HuH-7.5 (cell line): ENCODE results near the gene FGF22.
"Not testable (repeated sequence)": the region's sequence is repeated elsewhere in the genome, so short reads cannot be mapped to it uniquely, and the experiment has no call there.

Experiments
- DNase-seq: peaks from one replicate; pipeline ENCODE4 v3.0.0; 2011; ENCODE audit warnings: low spot score

Gene FGF22

DNA sequence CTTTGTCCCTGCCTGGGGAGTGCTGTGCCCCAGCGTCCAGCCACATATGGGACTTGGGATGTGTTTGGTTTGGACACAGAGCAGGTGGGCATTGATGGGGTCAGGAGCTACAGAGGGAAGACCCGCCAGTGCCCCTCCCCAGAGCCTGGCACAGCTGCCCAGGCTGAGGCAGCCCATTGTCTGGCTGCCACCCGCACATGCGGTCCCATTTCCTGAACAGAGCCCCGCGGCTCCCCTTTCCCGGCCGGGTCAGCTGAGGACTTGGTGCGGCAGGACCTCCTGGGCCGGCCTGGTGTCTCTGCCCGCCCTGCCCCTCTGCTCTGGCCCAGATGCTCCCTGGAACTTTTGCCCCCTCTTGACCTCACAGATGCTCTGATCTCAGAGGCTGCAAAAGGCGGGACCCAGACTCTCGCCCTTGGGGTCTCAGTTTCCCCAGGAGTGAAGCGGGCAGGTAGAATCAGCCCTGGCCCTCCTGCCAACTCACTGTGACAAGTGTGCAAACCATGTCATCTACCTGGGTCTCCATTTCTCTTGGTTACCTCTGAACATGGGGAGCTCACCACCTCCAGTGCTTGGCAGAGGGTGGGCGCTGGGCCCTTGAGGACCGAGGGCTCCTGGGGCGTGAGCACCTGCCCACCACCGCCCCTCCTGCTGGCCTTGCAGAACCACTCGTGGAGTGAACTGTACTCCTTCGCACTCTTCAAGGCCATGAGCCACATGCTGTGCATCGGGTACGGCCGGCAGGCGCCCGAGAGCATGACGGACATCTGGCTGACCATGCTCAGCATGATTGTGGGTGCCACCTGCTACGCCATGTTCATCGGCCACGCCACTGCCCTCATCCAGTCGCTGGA lies 32.2 kb upstream of the FGF22 start:
- no peak for DNase-seq

DNA sequence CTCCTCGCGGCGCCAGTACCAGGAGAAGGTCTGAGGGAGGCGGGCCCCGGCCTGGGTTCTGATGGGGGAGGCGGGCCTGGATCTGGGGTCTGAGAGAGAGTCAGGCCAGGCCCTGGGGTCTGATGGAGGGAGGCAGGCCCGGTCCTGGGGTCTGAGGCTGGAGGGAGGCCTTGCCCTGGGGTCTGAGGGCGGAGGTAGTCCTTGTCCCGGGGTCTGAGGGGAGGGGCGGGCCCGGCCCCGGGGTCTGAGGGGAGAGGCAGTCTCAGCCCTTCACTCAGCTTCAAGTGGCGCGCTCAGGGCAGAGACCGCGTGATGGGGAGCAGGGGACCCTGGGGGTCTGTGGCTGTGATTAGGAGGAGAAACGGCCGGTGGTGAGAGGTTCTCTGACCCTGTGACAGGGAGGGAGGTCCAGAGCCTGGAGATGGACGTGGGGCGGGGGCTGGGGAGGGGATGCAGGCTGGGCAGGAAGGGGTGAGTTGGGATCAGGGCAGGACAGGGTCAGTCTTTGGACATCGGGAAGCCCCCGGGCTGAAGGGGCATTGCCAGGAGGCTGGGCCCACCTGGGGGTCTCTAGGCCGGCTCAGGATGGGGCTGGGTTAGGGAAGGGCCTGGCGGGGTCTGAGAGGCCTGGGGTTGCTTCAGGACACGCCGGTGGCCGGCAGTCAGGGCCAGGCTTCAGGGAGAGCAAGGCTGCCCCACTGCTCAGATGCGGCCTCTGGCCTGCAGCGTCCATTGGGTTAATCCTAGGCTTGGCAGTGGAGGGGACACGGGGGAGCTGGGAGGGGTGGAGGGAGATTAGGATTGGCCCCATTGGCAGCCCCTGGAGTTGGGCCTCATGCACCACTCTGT lies 31.3 kb upstream of the FGF22 start:
- DNase-seq = no peak

GRCh38 chr19:609004-609346 lies 30.7 kb upstream of the FGF22 start:
- no peak for DNase-seq

- DNase-seq = no peak
These were observed 29.4 kb upstream of the FGF22 start for GRCh38 chr19:610071-610800.

- DNase-seq = no peak
These were observed 28.7 kb upstream of the FGF22 start for GRCh38 chr19:610801-611480.

DNA sequence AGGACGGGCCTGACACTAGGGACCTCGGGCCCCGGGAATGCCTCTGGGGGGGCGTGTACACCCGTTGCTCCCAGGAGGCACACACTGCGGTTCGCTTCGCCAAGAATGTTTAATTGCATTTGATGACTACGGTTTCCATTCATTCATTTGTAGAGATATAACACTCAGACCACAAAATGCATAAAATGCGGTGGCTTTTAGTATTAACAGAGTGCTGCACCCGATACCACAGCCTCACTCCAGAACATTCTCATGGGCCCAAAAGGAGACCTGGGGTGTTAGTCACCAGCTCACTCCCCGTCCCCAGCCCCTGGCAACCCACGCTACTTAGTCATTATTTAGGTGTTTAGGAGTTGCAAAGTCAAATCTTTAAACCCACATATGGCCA lies 28.2 kb upstream of the FGF22 start:
- no peak for DNase-seq

DNA sequence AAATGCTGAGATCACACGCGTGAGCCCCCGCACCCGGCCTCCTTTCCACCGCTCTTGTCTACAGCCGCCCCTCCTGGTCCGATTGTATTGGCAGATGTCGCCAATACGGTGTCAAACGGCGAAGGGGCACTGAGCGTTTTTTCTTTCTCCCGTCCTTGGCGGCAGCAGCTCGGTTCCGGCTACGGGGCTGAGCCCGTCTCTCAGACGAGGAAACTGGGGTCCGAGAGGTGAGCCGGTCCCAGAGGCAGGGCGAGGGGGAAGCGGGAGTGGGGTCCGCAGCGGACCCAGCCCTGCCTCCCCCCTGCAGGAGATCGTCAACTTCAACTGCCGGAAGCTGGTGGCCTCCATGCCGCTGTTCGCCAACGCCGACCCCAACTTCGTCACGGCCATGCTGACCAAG lies 26.7 kb upstream of the FGF22 start:
- DNase-seq = no peak

DNA sequence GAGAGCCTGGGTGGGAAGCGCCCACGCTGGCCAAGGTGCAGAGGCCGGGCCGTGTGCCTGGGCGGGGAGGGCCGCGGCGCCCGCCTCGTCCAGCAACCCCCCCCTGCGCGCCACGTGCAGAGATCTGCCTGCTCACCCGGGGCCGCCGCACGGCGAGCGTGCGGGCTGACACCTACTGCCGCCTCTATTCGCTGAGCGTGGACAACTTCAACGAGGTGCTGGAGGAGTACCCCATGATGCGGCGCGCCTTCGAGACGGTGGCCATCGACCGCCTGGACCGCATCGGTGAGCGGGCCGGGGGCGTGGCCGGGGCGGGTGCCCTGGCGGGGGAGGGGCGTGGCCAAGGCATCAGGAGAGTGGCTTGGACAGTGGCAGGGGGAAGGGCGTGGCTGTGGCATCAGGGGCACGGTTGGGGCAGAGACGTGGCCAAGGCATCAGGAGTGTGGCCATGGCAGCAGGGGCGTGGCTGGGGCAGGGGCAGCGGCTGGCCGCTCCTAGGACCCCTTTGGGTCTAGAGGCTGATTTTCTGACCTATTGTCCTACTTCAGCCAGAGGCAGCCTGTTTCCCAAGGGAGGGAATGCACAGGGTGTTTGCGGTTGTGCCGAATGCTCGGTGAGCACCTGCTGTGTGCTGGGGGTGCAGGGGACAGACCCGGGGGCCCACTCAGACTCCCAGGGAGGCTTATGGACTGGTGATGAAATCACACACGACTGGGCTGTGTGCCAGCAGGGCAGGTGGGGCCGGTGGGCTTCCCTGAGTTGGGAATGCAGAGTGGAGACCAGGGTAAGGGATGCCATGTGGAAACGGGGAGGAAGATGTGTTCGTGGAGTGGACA lies 25.7 kb upstream of the FGF22 start:
- DNase-seq = no peak

- no peak for DNase-seq
These were observed 24.1 kb upstream of the FGF22 start for GRCh38 chr19:615619-616018.

- no peak for DNase-seq
These were observed 23.5 kb upstream of the FGF22 start for GRCh38 chr19:616062-616700.

- DNase-seq = no peak
These were observed 22.7 kb upstream of the FGF22 start for GRCh38 chr19:616747-617526.

GRCh38 chr19:617551-618246 lies 22.0 kb upstream of the FGF22 start:
- no peak for DNase-seq

- DNase-seq = no peak
These were observed 21.4 kb upstream of the FGF22 start for GRCh38 chr19:618247-618619.

- no peak for DNase-seq
These were observed 20.9 kb upstream of the FGF22 start for GRCh38 chr19:618674-619285.

DNA sequence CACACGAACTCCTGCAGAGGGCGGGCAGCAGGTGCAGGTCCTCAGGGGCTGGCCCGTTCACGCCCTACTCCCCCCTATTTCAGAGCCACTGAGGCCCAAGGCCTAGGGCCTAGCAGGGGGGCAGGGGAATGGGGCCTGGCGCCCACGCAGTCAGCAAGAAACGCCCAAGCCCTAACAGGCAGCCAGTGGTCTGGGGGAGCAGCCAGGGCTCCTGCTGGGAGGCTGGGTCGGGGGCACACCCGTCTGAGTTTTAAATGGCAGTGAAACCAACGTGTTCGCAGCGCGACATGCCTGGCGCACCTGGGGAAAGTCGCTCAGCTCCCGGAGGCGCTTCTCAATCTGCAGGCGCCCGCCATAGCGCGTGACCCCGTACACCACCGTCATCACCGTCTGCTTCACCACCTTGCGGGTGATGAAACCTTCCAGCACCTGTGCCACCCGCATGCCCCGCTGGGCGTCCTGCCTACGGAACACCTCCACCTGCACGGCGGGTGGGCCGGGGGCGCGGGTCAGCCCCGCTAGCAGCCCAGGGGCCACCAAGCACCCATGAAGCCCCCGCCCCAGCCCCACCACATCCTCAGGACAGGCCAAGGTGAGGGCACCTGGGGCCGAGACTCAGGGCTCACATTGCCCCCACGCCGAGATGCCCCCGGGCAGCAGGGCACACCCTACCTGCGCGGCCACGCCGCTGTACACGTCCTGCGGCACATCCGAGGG lies 20.2 kb upstream of the FGF22 start:
- DNase-seq = no peak

DNA sequence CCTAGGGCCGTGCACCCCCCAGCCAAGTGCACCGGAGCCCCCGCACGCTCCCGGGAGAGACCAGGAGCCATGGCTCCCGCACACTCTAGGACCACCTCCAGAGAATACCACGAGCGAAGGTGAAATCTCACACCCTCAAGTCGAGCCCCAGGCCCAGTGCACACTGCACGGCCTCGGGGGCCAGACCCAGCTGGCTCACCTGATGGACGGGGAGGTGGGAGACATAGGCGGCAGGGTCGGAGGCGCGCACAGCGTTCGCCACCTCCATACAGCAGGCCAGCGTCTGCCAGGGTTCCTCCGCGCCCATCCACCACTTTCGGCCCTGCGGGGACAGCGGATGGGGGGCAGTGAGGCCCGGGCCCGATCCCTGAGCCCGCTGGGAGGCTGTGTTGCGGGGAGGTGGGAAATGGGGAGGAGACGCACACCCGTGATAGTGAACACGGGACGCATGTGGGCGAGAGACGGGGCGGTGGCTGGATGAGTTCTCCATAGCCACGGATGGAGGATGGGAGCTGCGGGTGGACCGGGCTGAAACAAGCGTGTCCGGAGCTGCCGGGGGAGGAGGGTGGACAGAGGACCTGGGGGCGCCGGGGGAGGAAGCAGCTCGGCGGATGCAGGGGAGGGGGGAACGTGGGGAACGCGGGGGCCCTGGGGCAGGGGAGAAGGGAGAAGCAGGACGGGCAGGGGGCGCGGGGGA lies 19.4 kb upstream of the FGF22 start:
- DNase-seq = no peak

GRCh38 chr19:621191-621590 lies 18.5 kb upstream of the FGF22 start:
- DNase-seq = not testable (repeated sequence)

DNA sequence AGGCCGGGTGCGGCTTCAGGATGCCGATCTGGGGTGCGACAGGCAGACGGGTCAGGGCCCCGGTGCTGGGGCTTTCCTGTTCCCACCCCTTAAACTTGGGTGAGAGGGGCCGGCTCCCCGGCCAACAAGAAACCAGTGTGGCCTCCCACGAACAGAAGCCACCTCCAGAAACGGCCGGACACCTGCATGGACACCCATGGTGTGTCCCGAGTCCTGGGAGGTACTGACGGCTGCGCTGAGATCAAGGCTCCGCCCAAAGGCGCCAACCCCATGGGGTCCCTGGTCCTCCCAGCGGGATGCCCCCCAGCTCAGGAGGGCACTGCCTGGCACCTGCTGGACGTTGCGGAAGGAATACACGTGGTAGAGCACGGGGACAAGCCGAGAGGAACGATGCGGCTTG lies 17.9 kb upstream of the FGF22 start:
- DNase-seq = no peak
